ENCODE data around the gene FGF10.

- no peak for TF ChIP-seq POLR2A (IDR thresholded peaks at IDR 0.05)
- TF ChIP-seq, protein P1, sequence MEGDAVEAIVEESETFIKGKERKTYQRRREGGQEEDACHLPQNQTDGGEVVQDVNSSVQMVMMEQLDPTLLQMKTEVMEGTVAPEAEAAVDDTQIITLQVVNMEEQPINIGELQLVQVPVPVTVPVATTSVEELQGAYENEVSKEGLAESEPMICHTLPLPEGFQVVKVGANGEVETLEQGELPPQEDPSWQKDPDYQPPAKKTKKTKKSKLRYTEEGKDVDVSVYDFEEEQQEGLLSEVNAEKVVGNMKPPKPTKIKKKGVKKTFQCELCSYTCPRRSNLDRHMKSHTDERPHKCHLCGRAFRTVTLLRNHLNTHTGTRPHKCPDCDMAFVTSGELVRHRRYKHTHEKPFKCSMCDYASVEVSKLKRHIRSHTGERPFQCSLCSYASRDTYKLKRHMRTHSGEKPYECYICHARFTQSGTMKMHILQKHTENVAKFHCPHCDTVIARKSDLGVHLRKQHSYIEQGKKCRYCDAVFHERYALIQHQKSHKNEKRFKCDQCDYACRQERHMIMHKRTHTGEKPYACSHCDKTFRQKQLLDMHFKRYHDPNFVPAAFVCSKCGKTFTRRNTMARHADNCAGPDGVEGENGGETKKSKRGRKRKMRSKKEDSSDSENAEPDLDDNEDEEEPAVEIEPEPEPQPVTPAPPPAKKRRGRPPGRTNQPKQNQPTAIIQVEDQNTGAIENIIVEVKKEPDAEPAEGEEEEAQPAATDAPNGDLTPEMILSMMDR (IDR thresholded peaks at IDR 0.05) = no peak
Observed at GRCh38 chr5:44275908-44276307, 113.3 kb downstream of the FGF10 start.
